ENCODE data around the gene VMA21. TPM values are rescaled to one million over a fixed set of nuclear protein-coding genes. Genes with fewer than 3 reads are reported as not detected.

Gene VMA21
- total RNA-seq, 1 experiment from 2014 or later, result 59.7 TPM

- H3K4me1 ChIP-seq (ENCODE audit: insufficient read depth, low read length, poor library complexity, severe bottlenecking), result no peaks in the 10 kb centered on the region
- POLR2A ChIA-PET (ENCODE audit: low non-redundant PET), result no interaction called here
- intact Hi-C loops (cut with micrococcal nuclease; ENCODE audit: unreplicated experiment), result no loop called here
Observed at GRCh38 chrX:151397741-151398070, 700 bp downstream of the VMA21 start.

GRCh38 chrX:151398346-151398745, 1.3 kb downstream of the VMA21 start:
- ChIA-PET CTCF (no interaction called here), POLR2A (ENCODE audit: low non-redundant PET) (no interaction called here)
- DNase-seq (ENCODE audit: low spot score), result no peak
- no peaks in the 10 kb centered on the region for H3K4me1 ChIP-seq (ENCODE audit: insufficient read depth, low read length, poor library complexity, severe bottlenecking)
- intact Hi-C loops (cut with micrococcal nuclease; ENCODE audit: unreplicated experiment), result no loop called here
- H3K27ac ChIP-seq (ENCODE audit: low read depth, low read length, poor library complexity, severe bottlenecking), result no peak overlapping the region
- H3K36me3 ChIP-seq (ENCODE audit: insufficient read depth, low read length, poor library complexity, severe bottlenecking), result no peaks in the 10 kb centered on the region
- no peaks in the 10 kb centered on the region for H3K9me3 ChIP-seq (ENCODE audit: low read depth, low read length, poor library complexity, severe bottlenecking)
- no peaks in the 10 kb centered on the region for H3K27me3 ChIP-seq (replicated peaks; ENCODE audit: insufficient read depth, low read depth, low read length, poor library complexity)
- BruUV-seq (replicated peaks), result no TSS peak
- TF ChIP-seq EZH2 (IDR thresholded peaks at IDR 0.05; ENCODE audit: borderline replicate concordance, low read depth, low read length, poor library complexity, severe bottlenecking) (no peak), CTCF (conservative IDR thresholded peaks at IDR 0.05; ENCODE audit: low read depth, low read length) (no peak)
- peak overlapping the region; percentile 86 for H3K4me3 ChIP-seq (ENCODE audit: low read depth, low read length, poor library complexity, severe bottlenecking)

More at GRCh38 chrX:151397741-151398070, 700 bp downstream of the VMA21 start:
- Histone ChIP-seq H3K9me3 (ENCODE audit: low read depth, low read length, poor library complexity, severe bottlenecking) (no peaks in the 10 kb centered on the region), H3K4me3 (ENCODE audit: low read depth, low read length, poor library complexity, severe bottlenecking) (peak overlapping the region; percentile 86), H3K36me3 (ENCODE audit: insufficient read depth, low read length, poor library complexity, severe bottlenecking) (no peaks in the 10 kb centered on the region), H3K27ac (ENCODE audit: low read depth, low read length, poor library complexity, severe bottlenecking) (peak overlapping the region; percentile 91), H3K27me3 (replicated peaks; ENCODE audit: insufficient read depth, low read depth, low read length, poor library complexity) (no peaks in the 10 kb centered on the region)
- DNase-seq (ENCODE audit: low spot score), result peak; percentile 29
- no TSS peak for BruUV-seq (replicated peaks)
- CTCF ChIA-PET, result no interaction called here
- TF ChIP-seq EZH2 (IDR thresholded peaks at IDR 0.05; ENCODE audit: borderline replicate concordance, low read depth, low read length, poor library complexity, severe bottlenecking) (no peak), CTCF (conservative IDR thresholded peaks at IDR 0.05; ENCODE audit: low read depth, low read length) (no peak)

DNA sequence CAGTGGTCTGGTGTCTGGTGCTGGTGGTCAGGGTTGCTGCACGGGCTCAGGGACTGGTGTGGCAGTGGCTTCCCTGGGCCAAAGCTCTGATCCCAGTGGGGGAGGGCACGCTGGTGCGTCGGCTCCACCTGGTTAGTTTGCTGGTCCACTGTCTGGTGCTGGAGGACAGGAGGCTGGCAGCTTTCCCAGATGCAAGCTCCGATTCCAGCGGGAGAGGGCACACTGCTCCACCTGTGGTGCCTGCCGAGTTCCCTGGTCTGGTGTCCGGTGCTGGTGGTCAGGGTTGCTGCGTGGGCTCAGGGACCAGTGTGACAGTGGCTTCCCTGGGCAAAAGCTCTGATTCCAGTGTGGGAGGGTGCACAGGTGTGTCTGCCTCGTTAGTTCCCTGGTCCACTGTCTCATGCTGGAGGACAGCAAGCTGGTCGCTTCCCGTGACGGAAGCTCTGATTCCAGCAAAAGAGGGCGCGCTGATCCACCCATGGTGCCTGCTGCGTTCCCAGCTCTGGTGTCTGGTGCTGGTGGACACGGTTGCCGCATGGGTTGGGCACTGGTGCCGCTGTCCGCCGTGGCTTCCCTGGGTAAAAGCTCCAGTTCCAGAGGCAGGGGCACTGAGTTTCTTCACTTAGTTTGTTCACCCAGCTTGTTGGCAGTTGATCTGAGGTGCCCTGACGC, 5.8 kb downstream of the VMA21 start:
- DNase-seq (ENCODE audit: low spot score), result no peak
- Histone ChIP-seq H3K27ac (ENCODE audit: low read depth, low read length, poor library complexity, severe bottlenecking) (no peak overlapping the region), H3K4me1 (ENCODE audit: insufficient read depth, low read length, poor library complexity, severe bottlenecking) (no peaks in the 10 kb centered on the region), H3K9me3 (ENCODE audit: low read depth, low read length, poor library complexity, severe bottlenecking) (no peaks in the 10 kb centered on the region), H3K27me3 (replicated peaks; ENCODE audit: insufficient read depth, low read depth, low read length, poor library complexity) (no peaks in the 10 kb centered on the region), H3K36me3 (ENCODE audit: insufficient read depth, low read length, poor library complexity, severe bottlenecking) (peaks cover 11% of the 10 kb centered on the region), H3K4me3 (ENCODE audit: low read depth, low read length, poor library complexity, severe bottlenecking) (no peak overlapping the region)
- ChIA-PET CTCF (no interaction called here), POLR2A (ENCODE audit: low non-redundant PET) (no interaction called here)
- intact Hi-C loops (cut with micrococcal nuclease; ENCODE audit: unreplicated experiment), result no loop called here
- BruUV-seq (replicated peaks), result no TSS peak
- TF ChIP-seq CTCF (conservative IDR thresholded peaks at IDR 0.05; ENCODE audit: low read depth, low read length) (no peak), EZH2 (IDR thresholded peaks at IDR 0.05; ENCODE audit: borderline replicate concordance, low read depth, low read length, poor library complexity, severe bottlenecking) (no peak)

Measured in A673 (cell line).